PC-3 (cell line): ENCODE measurements around the gene NR2E1. TPM values are rescaled to one million over a fixed set of nuclear protein-coding genes. Genes with fewer than 3 reads are reported as not detected.

Experiments
- ATAC-seq: fragments of 200-7000 bp; cut with Tn5 transposase; 2 replicates; pipeline ENCODE4 v1.9.1; 2020; ENCODE audit warnings: mild to moderate bottlenecking, moderate library complexity
- BruUV-seq: library from RNA; stranded (reverse); fragments of 400-500 nt; replicated peaks from 2 replicates; lab custom pipeline; 2021; lab: Mats Ljungman, UMichigan
- CTCF ChIA-PET: fragments of 300-600 bp; sonication (Branson Sonifier 250); formaldehyde crosslinking; loops from one replicate; lab custom pipeline; 2022; ENCODE audit warnings: antibody characterized with exemption; lab: Charles Lee
- POLR2A ChIA-PET: fragments of 300-600 bp; sonication (Branson Sonifier 250); formaldehyde crosslinking; loops from one replicate; lab custom pipeline; 2022; ENCODE audit warnings: antibody characterized with exemption; ENCODE audit not compliant: unreplicated experiment; lab: Charles Lee
- DNase-seq: peaks from one replicate; pipeline ENCODE4 v3.0.0-alpha.2; 2015
- H2AFZ ChIP-seq: fragments of 300-600 bp; sonication (generic); 2 replicates; pipeline ENCODE4 v1.6.0; 2016; ENCODE audit warnings: antibody characterized with exemption, low read length
- H3F3A ChIP-seq: fragments of 300-600 bp; sonication (generic); one replicate; pipeline ENCODE4 v1.6.0; 2017; ENCODE audit warnings: antibody characterized with exemption, low read length, control low read depth, mild to moderate bottlenecking; ENCODE audit not compliant: unreplicated experiment
- H3K27ac ChIP-seq: fragments of 300-600 bp; sonication (generic); 2 replicates; pipeline ENCODE4 v1.5.1; 2016; ENCODE audit warnings: mild to moderate bottlenecking, low read length
- H3K27me3 ChIP-seq: fragments of 300-600 bp; sonication (generic); 2 replicates; pipeline ENCODE4 v1.6.1; 2016; ENCODE audit warnings: low read length, mixed read lengths
- H3K36me3 ChIP-seq: fragments of 300-600 bp; sonication (generic); 2 replicates; pipeline ENCODE4 v1.6.1; 2016; ENCODE audit warnings: low read depth, mixed run types, low read length, mixed read lengths
- H3K4me1 ChIP-seq: fragments of 300-600 bp; sonication (generic); 2 replicates; pipeline ENCODE4 v1.5.1; 2016; ENCODE audit warnings: low read length; ENCODE audit not compliant: insufficient read depth
- H3K4me2 ChIP-seq: fragments of 300-600 bp; sonication (generic); 2 replicates; pipeline ENCODE4 v1.6.0; 2016; ENCODE audit warnings: low read length
- H3K4me3 ChIP-seq: fragments of 300-600 bp; sonication (generic); 2 replicates; pipeline ENCODE4 v1.5.1; 2016; ENCODE audit warnings: mild to moderate bottlenecking, low read length, mixed read lengths
- H3K79me2 ChIP-seq: fragments of 300-600 bp; sonication (generic); 2 replicates; pipeline ENCODE4 v1.6.1; 2017; ENCODE audit warnings: low read length, mixed read lengths
- H3K9ac ChIP-seq: fragments of 300-600 bp; sonication (generic); 2 replicates; pipeline ENCODE4 v1.6.0; 2016; ENCODE audit warnings: mild to moderate bottlenecking, low read length
- H3K9me2 ChIP-seq: fragments of 300-600 bp; sonication (generic); replicated peaks from 2 replicates; pipeline ENCODE4 v1.6.1; 2016; ENCODE audit warnings: mixed run types, low read length, mixed read lengths
- H3K9me3 ChIP-seq: fragments of 300-600 bp; sonication (generic); 2 replicates; pipeline ENCODE4 v1.6.1; 2016; ENCODE audit warnings: low read length, mixed read lengths
- H4K20me1 ChIP-seq: fragments of 300-600 bp; sonication (generic); 2 replicates; pipeline ENCODE4 v1.6.1; 2016; ENCODE audit warnings: low read length, mixed read lengths
- CTCF ChIP-seq: fragments of 300-600 bp; sonication (generic); conservative IDR thresholded peaks from 2 replicates; pipeline ENCODE4 v1.5.1; 2017; ENCODE audit warnings: antibody characterized with exemption, low read depth, mild to moderate bottlenecking, low read length
- EZH2 ChIP-seq: fragments of 300-600 bp; sonication (generic); IDR thresholded peaks from one replicate; pipeline ENCODE4 v1.6.1; 2017; ENCODE audit warnings: antibody characterized with exemption, mild to moderate bottlenecking, low read length; ENCODE audit not compliant: unreplicated experiment
- EZH2phosphoT487 ChIP-seq: fragments of 300-600 bp; sonication (generic); IDR thresholded peaks from 2 replicates; pipeline ENCODE4 v1.6.1; 2018; ENCODE audit warnings: mild to moderate bottlenecking, antibody characterized with exemption, low read length, borderline replicate concordance
- intact Hi-C: fragments of 100-400 bp; cut with micrococcal nuclease; formaldehyde crosslinking; loops from 2 replicates; pipeline ENCODE4 v1.9.0; 2023
- total RNA-seq: library from RNA; depleted of rRNA; stranded (reverse); fragments of >200 nt; gene quantifications from 2 replicates; pipeline ENCODE4 v1.2.3, GENCODE V29; 2014

Gene NR2E1
- total RNA-seq, 1 experiment from 2014 or later, result 0.07 TPM

GRCh38 chr6:108167449-108168089 is 1.7 kb downstream of the NR2E1 start:
- no TSS peak for BruUV-seq
- POLR2A ChIA-PET, result no interaction called here
- H3K27me3 ChIP-seq, result no peaks in the 10 kb centered on the region

GRCh38 chr6:108168090-108168463 is 2.3 kb downstream of the NR2E1 start:
- H3K4me1 ChIP-seq, result no peaks in the 10 kb centered on the region
- TF ChIP-seq EZH2phosphoT487, result no peak
- no peak for TF ChIP-seq CTCF
- no peak for TF ChIP-seq EZH2
- DNase-seq (no peak), ATAC-seq (no peak)
- H3K9ac ChIP-seq, result no peak overlapping the region
- no peaks in the 10 kb centered on the region for H3F3A ChIP-seq
- no peaks in the 10 kb centered on the region for H4K20me1 ChIP-seq
- no peaks in the 10 kb centered on the region for H3K9me2 ChIP-seq
- POLR2A ChIA-PET, result no interaction called here
- H3K79me2 ChIP-seq, result no peaks in the 10 kb centered on the region
- no peak overlapping the region for H2AFZ ChIP-seq
- H3K9me3 ChIP-seq, result no peaks in the 10 kb centered on the region
- no peak overlapping the region for H3K27ac ChIP-seq
- no peaks in the 10 kb centered on the region for H3K36me3 ChIP-seq
- H3K4me2 ChIP-seq, result no peak overlapping the region
- H3K27me3 ChIP-seq, result no peaks in the 10 kb centered on the region
- CTCF ChIA-PET, result no interaction called here
- no peak overlapping the region for H3K4me3 ChIP-seq
- BruUV-seq, result no TSS peak
- intact Hi-C loops, result no loop called here

More at GRCh38 chr6:108167449-108168089, 1.7 kb downstream of the NR2E1 start:
- CTCF ChIA-PET, result no interaction called here
- intact Hi-C loops, result no loop called here
- no peak overlapping the region for H3K4me2 ChIP-seq
- no peak overlapping the region for H3K4me3 ChIP-seq
- H3K9ac ChIP-seq, result no peak overlapping the region
- no peak for DNase-seq
- no peak overlapping the region for H2AFZ ChIP-seq
- ATAC-seq, result no peak
- no peaks in the 10 kb centered on the region for H3K9me3 ChIP-seq
- H3K4me1 ChIP-seq, result no peaks in the 10 kb centered on the region
- no peaks in the 10 kb centered on the region for H4K20me1 ChIP-seq
- H3K36me3 ChIP-seq, result no peaks in the 10 kb centered on the region
- no peak overlapping the region for H3K27ac ChIP-seq
- H3K79me2 ChIP-seq, result no peaks in the 10 kb centered on the region
- no peaks in the 10 kb centered on the region for H3K9me2 ChIP-seq
- H3F3A ChIP-seq, result no peaks in the 10 kb centered on the region
- TF ChIP-seq EZH2phosphoT487 (no peak), CTCF (no peak), EZH2 (no peak)
